NCI-H460 (cell line): ENCODE measurements around the gene TMEM239. TPM values are rescaled to one million over a fixed set of nuclear protein-coding genes. Genes with fewer than 3 reads are reported as not detected.
"Not testable (repeated sequence)": the region's sequence is repeated elsewhere in the genome, so short reads cannot be mapped to it uniquely, and the experiment has no call there.

ENCODE experiments used
- DNase-seq: peaks from one replicate; pipeline ENCODE4 v3.0.0-alpha.2; 2016; ENCODE audit warnings: low read depth; ENCODE audit errors: extremely low read depth
- total RNA-seq: library from RNA; depleted of rRNA; stranded (reverse); fragments of >200 nt; shearing (Covaris generic); gene quantifications from 2 replicates; pipeline ENCODE4 v1.2.3, GENCODE V29; 2014

Gene TMEM239
- total RNA-seq, 1 experiment from 2014 or later, result not detected

GRCh38 chr20:2817891-2818595 lies 1.9 kb downstream of the TMEM239 start:
- DNase-seq, result no peak

GRCh38 chr20:2820084-2820895 lies 4.1 kb downstream of the TMEM239 start:
- no peak for DNase-seq

GRCh38 chr20:2820896-2821869 lies 5.0 kb downstream of the TMEM239 start:
- DNase-seq, result no peak

GRCh38 chr20:2822073-2822472 lies 5.9 kb downstream of the TMEM239 start:
- DNase-seq, result no peak

- no peak for DNase-seq
Observed at GRCh38 chr20:2825761-2826160, 9.6 kb downstream of the TMEM239 start.

GRCh38 chr20:2826655-2827054 lies 10.5 kb downstream of the TMEM239 start:
- no peak for DNase-seq

GRCh38 chr20:2829376-2829775 lies 13.2 kb downstream of the TMEM239 start:
- DNase-seq, result no peak

- not testable (repeated sequence) for DNase-seq
Observed at GRCh38 chr20:2831206-2831605, 15.0 kb downstream of the TMEM239 start.

GRCh38 chr20:2833761-2834160 lies 17.6 kb downstream of the TMEM239 start:
- DNase-seq, result no peak

- no peak for DNase-seq
Observed at GRCh38 chr20:2834401-2835110, 18.4 kb downstream of the TMEM239 start.

- DNase-seq, result no peak
Observed at GRCh38 chr20:2835331-2835796, 19.2 kb downstream of the TMEM239 start.

- DNase-seq, result no peak
Observed at GRCh38 chr20:2836035-2836434, 19.9 kb downstream of the TMEM239 start.

- DNase-seq, result no peak
Observed at GRCh38 chr20:2837221-2837960, 21.2 kb downstream of the TMEM239 start.

- DNase-seq, result no peak
Observed at GRCh38 chr20:2838170-2838797, 22.1 kb downstream of the TMEM239 start.

GRCh38 chr20:2838847-2839671 lies 22.9 kb downstream of the TMEM239 start:
- DNase-seq, result no peak

GRCh38 chr20:2839732-2840137 lies 23.6 kb downstream of the TMEM239 start:
- DNase-seq, result no peak

- DNase-seq, result peak; percentile 65
Observed at GRCh38 chr20:2840138-2840966, 24.2 kb downstream of the TMEM239 start, which contains the start of the genes PCED1A and VPS16. Gene PCED1A, minus strand, starts transcription at chr20:2840655. Its CDS starts 743 bp downstream, at chr20:2839912. Gene VPS16, plus strand, starts transcription at chr20:2840745. Its CDS starts 30 bp downstream, at chr20:2840775.
